Epithelial cell of umbilical artery (primary cell): ENCODE results near the gene TLCD3B. TPM values are rescaled to one million over a fixed set of nuclear protein-coding genes. Genes with fewer than 3 reads are reported as not detected.

Source experiments
- total RNA-seq: library from RNA; depleted of rRNA; stranded (reverse); fragments of >200 nt; gene quantifications from 2 replicates; pipeline ENCODE4 v1.2.3, GENCODE V29; 2014

TLCD3B gene, protein sequence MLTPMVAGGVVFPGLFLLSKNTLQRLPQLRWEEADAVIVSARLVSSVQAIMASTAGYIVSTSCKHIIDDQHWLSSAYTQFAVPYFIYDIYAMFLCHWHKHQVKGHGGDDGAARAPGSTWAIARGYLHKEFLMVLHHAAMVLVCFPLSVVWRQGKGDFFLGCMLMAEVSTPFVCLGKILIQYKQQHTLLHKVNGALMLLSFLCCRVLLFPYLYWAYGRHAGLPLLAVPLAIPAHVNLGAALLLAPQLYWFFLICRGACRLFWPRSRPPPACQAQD
- 0.32 TPM in 1 of 2 replicates, not detected in the other for total RNA-seq

DNA sequence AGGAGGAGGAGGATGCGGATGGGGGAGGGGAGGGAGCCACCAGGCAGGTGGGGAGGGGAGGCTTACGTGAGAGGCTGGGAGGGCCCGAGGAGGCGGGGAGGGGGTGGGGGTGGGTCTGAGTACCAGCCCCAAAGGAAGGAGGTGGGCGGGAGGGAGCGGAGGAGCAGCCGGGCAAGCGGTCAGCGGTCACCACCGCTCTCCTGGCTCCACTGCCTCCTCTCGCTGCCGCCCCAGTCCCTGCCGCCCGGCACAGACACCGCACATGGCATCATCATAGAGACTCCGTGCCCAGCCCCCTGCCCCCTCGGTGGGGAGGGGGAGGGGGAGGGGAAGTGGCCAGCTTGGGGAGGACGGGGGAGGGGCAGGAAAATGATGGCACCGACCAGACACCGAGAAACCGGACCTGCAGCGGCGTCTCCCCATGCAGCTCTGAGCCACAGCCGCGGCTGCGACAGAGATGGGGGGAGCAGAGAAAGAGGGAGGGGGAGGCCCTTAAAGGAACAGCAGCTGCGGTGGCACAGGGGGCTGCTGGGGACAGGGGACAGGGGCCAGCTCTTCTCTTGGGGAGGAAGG, at the start of gene TLCD3B:
Gene TLCD3B (minus strand): TSS at position 431 of the 573 bp plus-strand sequence. CDS start 744 bp downstream, outside the sequence.

DNA sequence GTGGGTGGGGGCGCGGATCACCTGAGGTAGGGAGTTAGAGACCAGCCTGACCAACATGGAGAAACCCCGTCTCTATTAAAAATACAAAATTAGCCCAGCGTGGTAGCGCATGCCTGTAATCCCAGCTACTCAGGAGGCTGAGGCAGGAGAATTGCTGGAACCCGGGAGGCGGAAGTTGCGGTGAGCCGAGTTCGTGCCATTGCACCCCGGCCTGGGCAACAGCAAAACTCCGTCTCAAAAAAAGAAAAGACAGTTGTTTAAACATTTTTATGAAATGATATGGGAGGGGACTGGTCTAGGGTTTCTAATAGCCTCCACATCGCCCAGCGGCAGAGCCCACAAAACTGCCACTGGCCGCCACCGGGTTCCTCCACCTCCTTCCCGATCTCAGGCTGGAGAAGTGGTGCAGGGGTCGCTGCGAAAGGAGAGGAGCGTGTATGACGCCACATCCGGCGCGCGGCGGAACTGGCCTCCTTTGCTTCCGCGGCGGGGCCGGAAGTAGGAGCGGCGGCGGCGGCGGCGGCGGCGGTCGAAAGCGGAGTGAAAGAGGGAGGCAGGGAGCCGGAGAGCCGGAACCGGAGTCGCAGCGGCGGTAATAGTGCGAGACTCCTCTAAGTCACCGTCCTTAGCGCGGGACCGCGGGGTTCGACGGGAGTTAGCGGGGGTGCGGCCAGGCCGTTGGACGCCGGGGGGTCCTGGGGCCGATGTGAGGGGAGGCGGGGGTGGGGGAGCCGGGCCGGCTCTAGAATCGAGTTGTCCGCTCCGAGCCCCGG, 44.6 kb upstream of the TLCD3B start, which contains the start of gene PPP4C:
Gene PPP4C (plus strand): TSS at position 492 of the 773 bp plus-strand sequence. CDS start 384 bp downstream, outside the sequence.

DNA sequence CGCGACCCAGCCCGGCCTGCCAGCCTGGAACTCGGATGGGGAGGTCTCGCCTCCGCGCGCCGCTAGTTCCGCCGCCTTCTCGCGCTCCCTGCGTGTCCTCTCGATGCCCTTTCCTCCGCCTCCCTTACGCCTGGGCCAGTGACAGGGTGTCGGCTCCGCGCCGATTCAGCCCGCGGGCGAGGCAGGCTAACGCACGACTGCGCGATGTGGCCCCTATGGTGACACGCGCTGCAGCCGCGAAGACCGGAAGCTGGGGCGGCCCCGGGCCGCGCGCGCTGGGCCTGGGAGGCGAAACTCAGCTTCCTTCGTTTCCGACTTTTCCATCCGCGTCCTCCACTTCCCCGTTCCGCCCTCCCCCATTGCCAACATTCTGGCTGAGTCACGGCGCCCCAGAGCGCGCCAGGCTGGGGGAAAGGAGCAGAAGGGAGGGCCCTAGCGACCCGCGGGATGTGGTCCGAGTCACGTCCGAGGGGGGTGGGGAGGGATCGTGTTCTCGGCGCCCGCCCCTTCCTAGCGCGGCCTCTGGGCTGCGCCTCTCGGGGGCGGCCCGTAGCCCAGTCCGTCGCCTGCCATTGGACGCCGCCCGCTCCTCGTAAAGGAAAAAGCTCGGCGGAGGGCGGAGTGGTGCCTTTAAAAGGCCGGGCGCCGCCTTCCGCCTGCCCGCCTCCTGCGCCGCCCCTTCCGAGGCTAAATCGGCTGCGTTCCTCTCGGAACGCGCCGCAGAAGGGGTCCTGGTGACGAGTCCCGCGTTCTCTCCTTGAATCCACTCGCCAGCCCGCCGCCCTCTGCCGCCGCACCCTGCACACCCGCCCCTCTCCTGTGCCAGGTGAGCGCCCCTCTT, 34.3 kb upstream of the TLCD3B start, which contains the start of gene ALDOA:
Gene ALDOA (plus strand): TSS at position 659 of the 841 bp plus-strand sequence. CDS start 1,138 bp downstream, outside the sequence.

DNA sequence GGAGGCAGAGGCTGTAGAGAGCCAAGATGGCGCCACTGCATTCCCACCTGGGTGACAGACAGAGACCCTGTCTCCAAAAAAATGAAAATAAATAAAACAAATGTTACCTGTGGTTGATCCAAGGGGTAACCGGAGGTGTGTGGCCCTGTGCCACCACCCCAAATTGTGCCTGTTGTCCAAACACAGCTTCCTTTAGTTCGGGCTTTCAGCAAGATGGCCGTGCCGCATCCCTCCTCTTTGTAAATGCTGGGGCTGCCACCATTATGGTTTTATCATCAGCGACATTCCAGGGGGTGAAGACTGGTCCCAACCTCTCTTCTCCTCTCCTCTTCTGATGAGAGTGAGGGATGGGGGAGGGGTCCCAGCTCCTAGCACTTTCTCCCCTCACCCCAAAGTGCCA, 8.2 kb downstream of the TLCD3B start, which contains the start of gene C16orf92:
Gene C16orf92 (plus strand): TSS at position 312 of the 400 bp plus-strand sequence. CDS start 143 bp downstream, outside the sequence.

DNA sequence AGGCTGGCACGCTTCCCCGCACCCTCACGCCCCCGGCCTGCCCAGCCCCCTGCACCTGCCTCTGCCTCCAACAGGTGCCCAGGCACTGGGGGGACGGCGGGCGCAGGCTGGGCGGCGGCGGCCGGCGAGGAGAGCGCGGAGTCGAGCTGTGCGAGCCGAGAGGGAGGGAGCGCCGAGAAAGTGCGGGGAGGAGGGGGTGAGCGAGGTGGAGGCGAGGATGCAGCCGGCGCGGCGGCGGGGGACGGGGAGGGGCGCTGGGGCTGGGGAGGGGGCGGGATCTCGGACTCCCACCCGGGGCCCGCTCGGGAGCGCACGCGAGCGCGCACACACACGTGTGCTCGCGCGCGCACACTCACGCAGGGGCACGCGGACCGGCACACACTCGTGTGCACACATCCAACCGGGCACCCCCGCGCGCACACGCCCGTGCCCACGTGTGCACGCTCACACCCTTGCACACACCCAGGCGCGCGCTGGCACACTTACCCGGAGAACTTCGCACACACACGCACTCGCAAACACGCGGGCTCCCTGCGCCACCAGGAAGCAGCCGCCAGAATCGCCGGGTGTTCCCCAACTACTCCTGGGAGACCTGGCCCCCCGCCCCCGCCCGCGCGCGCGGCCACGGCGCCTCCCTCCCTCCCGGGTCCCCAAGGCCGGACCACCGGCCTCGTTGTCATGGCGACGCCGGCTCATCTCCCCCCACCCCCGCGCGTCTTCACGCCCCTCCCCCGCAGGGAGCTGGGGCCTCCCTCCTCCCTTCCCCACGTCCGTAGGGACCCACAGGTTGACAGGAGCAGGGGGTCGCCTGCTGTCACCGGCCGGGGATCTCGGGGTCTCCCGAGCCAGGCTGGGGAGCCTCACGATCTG, 20.0 kb downstream of the TLCD3B start, which contains the start of gene DOC2A:
Gene DOC2A (minus strand): TSS at position 184 of the 870 bp plus-strand sequence. CDS start 805 bp downstream, outside the sequence.

DNA sequence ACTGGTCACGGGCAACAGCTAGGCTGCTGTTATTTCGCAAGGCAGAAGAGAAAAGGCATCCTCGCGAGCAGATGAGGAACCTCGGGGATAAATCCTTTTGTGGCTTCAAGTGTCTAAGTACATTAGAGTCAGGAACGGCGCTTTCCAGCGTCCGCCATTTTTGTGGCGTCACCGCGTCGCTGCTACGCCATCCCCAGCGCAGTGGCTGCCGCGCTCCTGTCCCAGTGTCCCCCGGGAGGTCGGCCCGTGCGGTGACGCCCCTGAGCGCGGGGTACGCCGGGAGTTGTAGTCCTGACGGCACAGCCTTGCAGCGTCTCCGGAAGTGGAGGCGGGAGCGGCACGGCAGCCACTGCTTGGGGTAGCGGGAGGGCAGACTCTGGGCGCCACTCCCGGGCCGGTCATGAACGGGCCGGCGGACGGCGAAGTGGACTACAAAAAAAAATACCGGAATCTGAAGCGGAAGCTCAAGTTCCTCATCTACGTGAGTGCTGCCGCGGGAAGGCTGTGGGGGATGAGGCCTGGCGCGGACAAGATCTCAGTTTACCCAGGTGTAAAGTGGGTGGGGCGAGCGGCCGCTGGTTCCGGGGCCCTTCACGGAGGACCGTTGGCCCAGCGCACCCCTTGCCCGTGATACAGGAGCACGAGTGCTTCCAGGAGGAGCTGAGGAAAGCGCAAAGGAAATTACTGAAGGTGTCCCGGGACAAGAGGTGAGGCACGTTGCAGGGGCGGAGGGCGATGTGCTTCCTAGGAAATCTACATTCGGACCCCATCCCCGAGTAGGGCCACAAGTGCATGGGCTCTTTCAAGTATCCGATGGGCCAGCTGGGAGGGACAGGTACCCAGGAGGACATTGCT, 34.9 kb downstream of the TLCD3B start, which contains the start of gene INO80E:
Gene INO80E (plus strand): TSS at position 331 of the 855 bp plus-strand sequence. CDS start 70 bp downstream, at position 401.

DNA sequence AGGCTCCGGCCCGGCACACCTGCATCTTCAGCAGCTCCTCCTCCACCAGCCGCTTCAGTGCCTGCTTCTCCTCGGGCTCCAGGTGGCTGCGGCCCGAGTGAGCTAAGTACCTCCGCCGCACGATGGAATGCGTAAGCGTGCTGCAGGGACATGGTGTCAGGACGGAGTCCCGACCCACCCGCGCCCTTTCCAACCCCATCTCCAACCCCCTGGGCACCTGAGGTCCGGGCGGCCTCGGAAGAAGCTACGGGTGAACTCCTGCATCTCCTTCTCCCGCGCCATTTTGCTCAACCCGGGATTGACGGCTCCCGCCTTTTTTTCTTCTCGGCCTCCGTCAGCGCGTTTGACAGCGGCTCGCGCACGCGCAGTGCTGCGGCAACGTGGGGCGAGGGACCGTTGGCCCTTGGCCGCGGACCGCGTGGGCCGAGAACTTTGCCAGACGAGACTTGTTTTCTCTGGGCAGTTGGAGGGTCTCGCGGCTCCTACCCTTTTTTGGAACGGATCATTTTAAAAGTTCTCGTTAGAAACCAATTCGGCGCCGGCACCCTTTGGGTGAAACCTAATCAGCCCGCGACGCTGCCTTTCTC, 35.7 kb downstream of the TLCD3B start, which contains the start of gene HIRIP3:
Gene HIRIP3 (minus strand): TSS at position 294 of the 587 bp plus-strand sequence. CDS start 12 bp downstream, at position 282.

Other genes starting within 250 kb of the TLCD3B start
- gene KIF22, start 240.5 kb downstream of the TLCD3B start, total RNA-seq: 64.7 and 67.6 TPM in 2 replicates
- gene MAZ, start 224.7 kb downstream of the TLCD3B start, total RNA-seq: 111 and 160 TPM in 2 replicates
- gene PRRT2, start 219.1 kb downstream of the TLCD3B start, total RNA-seq: 0.65 and 1.1 TPM in 2 replicates
- gene PAGR1, start 215.1 kb downstream of the TLCD3B start, total RNA-seq: 27.0 and 36.9 TPM in 2 replicates
- 167 and 215 TPM in 2 replicates for gene MVP, start 210.8 kb downstream of the TLCD3B start, total RNA-seq
- 55.2 and 70.4 TPM in 2 replicates for gene CDIPT, start 168.0 kb downstream of the TLCD3B start, total RNA-seq
- 1.2 and 3.9 TPM in 2 replicates for gene SEZ6L2, start 131.7 kb downstream of the TLCD3B start, total RNA-seq
- gene ASPHD1, start 130.8 kb downstream of the TLCD3B start, total RNA-seq: 1.2 and 3.6 TPM in 2 replicates
- gene KCTD13, start 105.0 kb downstream of the TLCD3B start, total RNA-seq: 5.8 and 8.8 TPM in 2 replicates
- 73.1 TPM in 2 replicates for gene TMEM219, start 69.2 kb downstream of the TLCD3B start, total RNA-seq
- gene TAOK2, start 57.4 kb downstream of the TLCD3B start, total RNA-seq: 86.4 and 95.9 TPM in 2 replicates
- 5.5 and 8.4 TPM in 2 replicates for gene HIRIP3, start 35.7 kb downstream of the TLCD3B start, total RNA-seq
- 20.8 and 65.8 TPM in 2 replicates for gene INO80E, start 35.0 kb downstream of the TLCD3B start, total RNA-seq
- 0.76 TPM in 1 of 2 replicates, not detected in the other for gene DOC2A, start 20.2 kb downstream of the TLCD3B start, total RNA-seq
- not detected in 2 replicates for gene C16orf92, start 8.1 kb downstream of the TLCD3B start, total RNA-seq
- gene ALDOA, start 34.5 kb upstream of the TLCD3B start, total RNA-seq: 265 and 367 TPM in 2 replicates
- gene PPP4C, start 44.7 kb upstream of the TLCD3B start, total RNA-seq: 256 and 366 TPM in 2 replicates
- gene TBX6, start 60.7 kb upstream of the TLCD3B start, total RNA-seq: under 0.01 and 0.15 TPM in 2 replicates
- 12.0 and 20.1 TPM in 2 replicates for gene YPEL3, start 64.9 kb upstream of the TLCD3B start, total RNA-seq
- gene GDPD3, start 82.3 kb upstream of the TLCD3B start, total RNA-seq: 0.32 and 0.61 TPM in 2 replicates
- gene MAPK3, start 91.9 kb upstream of the TLCD3B start, total RNA-seq: 20.5 and 31.8 TPM in 2 replicates
- 1.2 and 4.2 TPM in 2 replicates for gene CORO1A, start 152.3 kb upstream of the TLCD3B start, total RNA-seq
- gene BOLA2B, start 162.4 kb upstream of the TLCD3B start, total RNA-seq: 161 and 183 TPM in 2 replicates
- 38.9 and 52.3 TPM in 2 replicates for gene SLX1A, start 162.6 kb upstream of the TLCD3B start, total RNA-seq
- gene SULT1A3, start 168.0 kb upstream of the TLCD3B start, total RNA-seq: 4.0 and 4.2 TPM in 2 replicates
- 0.65 TPM in 1 of 2 replicates, not detected in the other for gene NPIPB13, start 217.2 kb upstream of the TLCD3B start, total RNA-seq